Globus pallidus (tissue), 1 donor: ENCODE measurements around the gene SIGLEC5.

Experiments
- DNase-seq: peaks from one replicate; pipeline ENCODE4 v3.0.0-alpha.2; 2015; ENCODE audit warnings: low spot score

The SIGLEC5 gene

GRCh38 chr19:51628153-51628939 is 1.9 kb downstream of the SIGLEC5 start:
- no peak for DNase-seq

GRCh38 chr19:51627491-51628138 is 2.6 kb downstream of the SIGLEC5 start:
- no peak for DNase-seq

- no peak for DNase-seq
These were observed 3.5 kb downstream of the SIGLEC5 start for GRCh38 chr19:51626675-51627074.

- DNase-seq = no peak
These were observed 9.0 kb downstream of the SIGLEC5 start for GRCh38 chr19:51621178-51621577.

- DNase-seq = no peak
These were observed 14.2 kb downstream of the SIGLEC5 start for GRCh38 chr19:51615991-51616390.

GRCh38 chr19:51614789-51615188 is 15.4 kb downstream of the SIGLEC5 start:
- no peak for DNase-seq

- DNase-seq = no peak
These were observed 19.6 kb downstream of the SIGLEC5 start for GRCh38 chr19:51610576-51610975.

- DNase-seq = peak; percentile 40
These were observed 22.2 kb downstream of the SIGLEC5 start for GRCh38 chr19:51607920-51608562.

GRCh38 chr19:51607077-51607476 is 23.1 kb downstream of the SIGLEC5 start:
- DNase-seq = no peak

- no peak for DNase-seq
These were observed 27.9 kb downstream of the SIGLEC5 start for GRCh38 chr19:51602189-51602854.

- no peak for DNase-seq
These were observed 29.1 kb downstream of the SIGLEC5 start for GRCh38 chr19:51600940-51601580.

GRCh38 chr19:51599084-51599483 is 31.1 kb downstream of the SIGLEC5 start:
- no peak for DNase-seq

GRCh38 chr19:51598159-51598915 is 31.9 kb downstream of the SIGLEC5 start:
- no peak for DNase-seq

- DNase-seq = no peak
These were observed 34.7 kb downstream of the SIGLEC5 start for GRCh38 chr19:51595190-51596175.

- DNase-seq = no peak
These were observed 35.5 kb downstream of the SIGLEC5 start for GRCh38 chr19:51594774-51595109.

GRCh38 chr19:51593969-51594773 is 36.0 kb downstream of the SIGLEC5 start:
- DNase-seq = peak; percentile 98

- no peak for DNase-seq
These were observed 36.9 kb downstream of the SIGLEC5 start for GRCh38 chr19:51593138-51593890.

- DNase-seq = no peak
These were observed 37.7 kb downstream of the SIGLEC5 start for GRCh38 chr19:51592521-51592920.

GRCh38 chr19:51590441-51590840 is 39.8 kb downstream of the SIGLEC5 start:
- DNase-seq = no peak
